HG02938 (cell line): ENCODE measurements around the gene NACAD.
"Not testable (repeated sequence)": the region's sequence is repeated elsewhere in the genome, so short reads cannot be mapped to it uniquely, and the experiment has no call there.

ENCODE experiments used
- ATAC-seq: cut with Tn5 transposase; IDR thresholded peaks from one replicate; pipeline ENCODE4 v1.9.1; 2021; ENCODE audit warnings: mild to moderate bottlenecking, moderate library complexity; ENCODE audit not compliant: unreplicated experiment

Gene NACAD

DNA sequence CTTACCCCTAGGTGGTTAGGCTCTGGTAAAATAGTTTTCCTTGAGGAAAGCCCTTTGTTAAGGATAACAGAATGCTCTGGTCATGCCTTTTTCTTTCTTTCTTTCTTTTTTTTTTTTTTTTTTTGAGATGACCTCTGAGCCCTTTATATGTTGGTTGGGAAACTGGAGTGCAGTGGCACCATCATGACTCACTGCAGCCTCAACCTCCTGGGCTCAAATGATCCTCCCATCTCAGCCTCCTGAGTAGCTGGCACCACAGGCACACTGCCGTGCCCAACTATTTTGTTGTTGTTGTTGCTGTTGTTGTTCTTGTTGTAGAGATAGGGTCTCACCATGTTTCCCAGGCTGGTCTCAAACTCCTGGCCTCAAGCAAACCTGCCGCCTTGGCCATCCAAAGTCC lies 27.4 kb downstream of the NACAD start:
- ATAC-seq, result no peak

GRCh38 chr7:45060295-45060694 lies 28.5 kb downstream of the NACAD start:
- ATAC-seq, result no peak

DNA sequence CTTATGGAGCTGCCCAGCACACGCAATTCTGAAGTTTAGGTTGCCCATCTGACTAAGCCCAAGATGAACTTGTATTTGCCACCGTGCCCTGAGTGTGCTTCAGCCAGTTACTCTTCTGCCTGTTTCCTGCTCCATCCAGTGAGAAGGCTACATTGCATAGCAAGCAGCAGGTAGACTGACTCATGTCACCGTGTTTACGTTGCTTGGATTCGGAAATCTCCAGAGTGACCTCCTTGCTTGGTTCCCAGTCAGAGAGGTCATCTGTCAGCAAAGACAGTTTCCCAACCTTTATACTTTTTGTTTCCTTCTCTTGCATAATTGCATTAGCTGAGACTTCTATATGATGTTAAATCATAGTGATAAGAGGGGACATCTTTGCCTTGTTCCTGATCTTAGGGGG lies 30.9 kb downstream of the NACAD start:
- no peak for ATAC-seq

GRCh38 chr7:45055594-45056219 lies 33.1 kb downstream of the NACAD start:
- no peak for ATAC-seq

DNA sequence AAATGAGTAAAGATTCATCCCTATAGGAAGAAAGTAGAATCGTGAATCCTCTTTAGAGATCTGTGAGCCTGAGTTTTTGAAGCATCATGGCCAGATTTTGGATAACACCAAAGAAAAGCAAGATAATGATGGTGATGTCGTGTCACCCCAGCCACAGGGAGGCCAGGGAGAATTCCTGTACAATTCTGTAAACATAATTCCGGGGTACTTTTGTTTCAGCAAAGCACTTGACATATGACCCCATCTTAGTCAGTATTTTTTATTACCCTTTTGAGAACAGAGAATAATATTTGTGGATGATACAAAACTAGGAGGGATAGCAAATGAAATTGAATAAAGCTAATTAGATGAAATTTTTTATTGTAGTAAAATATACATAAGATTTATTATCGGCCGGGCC lies 33.8 kb downstream of the NACAD start:
- ATAC-seq, result no peak

- ATAC-seq, result no peak
These were observed 34.3 kb downstream of the NACAD start for GRCh38 chr7:45054442-45054841.

- no peak for ATAC-seq
These were observed 34.8 kb downstream of the NACAD start for GRCh38 chr7:45053941-45054340.

DNA sequence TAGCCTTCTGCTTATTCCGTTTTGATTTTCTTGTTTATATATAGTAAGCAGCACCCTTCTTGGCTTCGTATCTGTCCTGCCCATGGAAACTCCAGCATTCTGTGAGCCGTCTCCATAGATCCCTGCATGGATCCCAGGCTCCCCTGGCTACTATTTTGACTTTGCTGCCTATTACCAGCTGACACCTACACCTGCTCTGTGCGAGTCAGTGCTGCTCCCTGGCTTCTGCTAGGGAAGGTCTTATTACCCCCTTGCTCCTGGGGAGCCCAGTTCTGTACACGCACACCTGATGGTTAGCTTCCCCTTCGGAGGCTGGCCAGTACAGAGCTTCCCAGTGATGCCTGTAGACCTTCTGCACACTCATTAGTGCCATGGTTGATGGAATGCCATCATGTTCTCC lies 35.4 kb downstream of the NACAD start:
- ATAC-seq, result no peak

DNA sequence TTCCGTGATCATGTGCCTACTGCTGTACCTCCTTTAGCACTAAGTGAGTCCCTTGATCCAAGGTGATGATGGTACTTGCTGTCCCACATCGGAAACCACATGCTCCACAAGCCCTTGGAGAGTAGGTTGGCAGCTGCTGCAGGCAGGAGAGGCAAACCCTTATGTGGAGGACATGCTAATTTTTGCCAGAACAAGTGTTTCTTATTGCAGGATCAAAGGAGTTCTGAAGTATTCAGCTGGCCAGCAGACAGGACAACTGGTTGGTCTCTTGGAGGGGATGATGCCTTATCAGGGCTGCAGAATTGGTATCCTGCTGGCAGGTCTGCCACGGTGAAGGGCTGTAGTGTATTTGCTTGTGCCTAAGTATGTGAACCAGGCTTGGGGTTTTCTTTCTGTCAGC lies 36.8 kb downstream of the NACAD start:
- no peak for ATAC-seq

DNA sequence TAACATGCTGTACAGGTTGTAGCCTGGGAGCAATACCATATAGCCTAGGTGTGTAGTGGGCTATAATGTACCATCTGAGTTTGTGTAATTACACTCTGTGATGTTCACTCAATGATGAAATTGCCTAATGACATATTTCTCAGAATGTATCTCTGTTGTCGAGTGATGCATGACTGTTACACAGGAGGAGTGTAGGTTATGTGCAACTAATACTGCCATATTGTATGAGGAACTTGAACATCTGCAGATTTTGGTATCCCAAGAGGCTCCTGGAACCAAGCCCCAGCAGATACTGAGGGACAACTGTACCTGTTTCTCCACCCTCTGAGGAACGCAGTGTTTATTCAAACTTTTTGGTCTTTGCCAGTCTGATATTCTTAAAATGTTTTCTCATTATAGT lies 38.6 kb downstream of the NACAD start:
- no peak for ATAC-seq

GRCh38 chr7:45048748-45049147 lies 40.0 kb downstream of the NACAD start:
- ATAC-seq, result no peak

- no peak for ATAC-seq
These were observed 44.4 kb downstream of the NACAD start for GRCh38 chr7:45044338-45044737.

GRCh38 chr7:45039106-45039505 lies 49.7 kb downstream of the NACAD start:
- no peak for ATAC-seq

- ATAC-seq, result no peak
These were observed 50.9 kb downstream of the NACAD start for GRCh38 chr7:45037876-45038275.

GRCh38 chr7:45036796-45037195 lies 52.0 kb downstream of the NACAD start:
- no peak for ATAC-seq

GRCh38 chr7:45036317-45036716 lies 52.5 kb downstream of the NACAD start:
- no peak for ATAC-seq

- ATAC-seq, result no peak
These were observed 52.9 kb downstream of the NACAD start for GRCh38 chr7:45035893-45036292.

DNA sequence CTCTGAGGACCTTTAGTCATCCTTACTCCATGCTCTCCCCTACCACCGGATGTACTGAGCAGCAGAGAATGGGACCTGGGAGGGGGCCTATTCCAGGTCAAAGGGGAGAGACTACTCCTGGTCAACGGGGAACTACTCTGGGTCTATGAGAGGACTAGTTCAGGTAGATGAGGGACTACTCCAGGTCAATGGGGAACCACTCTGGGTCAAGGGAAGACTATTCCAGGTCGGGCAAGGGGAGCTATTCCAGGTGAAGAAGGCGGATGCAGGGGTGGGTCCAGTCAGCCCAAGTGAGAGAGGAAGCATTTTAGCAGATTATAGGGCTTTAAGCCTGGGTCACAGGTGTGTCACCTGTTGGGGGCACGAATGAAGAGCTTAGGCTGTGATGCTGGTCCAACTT lies 53.4 kb downstream of the NACAD start:
- ATAC-seq, result no peak

GRCh38 chr7:45034710-45035109 lies 54.1 kb downstream of the NACAD start:
- not testable (repeated sequence) for ATAC-seq

DNA sequence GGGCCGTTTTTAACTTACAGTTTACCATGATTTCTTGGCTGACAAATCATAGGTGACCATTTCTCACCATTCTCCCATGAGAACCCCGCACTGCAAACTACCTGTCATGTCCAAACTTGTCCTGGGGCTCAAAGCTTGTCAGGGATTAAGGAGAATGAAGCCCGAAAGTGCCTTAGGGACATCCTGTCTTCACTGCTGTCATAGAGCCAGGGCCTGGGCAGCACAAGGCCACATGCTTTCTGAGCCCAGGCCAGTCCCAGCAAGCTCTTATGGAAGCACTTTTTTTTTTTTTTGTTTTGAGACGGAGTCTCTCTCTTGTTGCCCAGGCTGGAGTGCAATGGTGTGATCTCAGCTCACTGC lies 54.9 kb downstream of the NACAD start:
- no peak for ATAC-seq

- no peak for ATAC-seq
These were observed 55.4 kb downstream of the NACAD start for GRCh38 chr7:45033261-45033930.

DNA sequence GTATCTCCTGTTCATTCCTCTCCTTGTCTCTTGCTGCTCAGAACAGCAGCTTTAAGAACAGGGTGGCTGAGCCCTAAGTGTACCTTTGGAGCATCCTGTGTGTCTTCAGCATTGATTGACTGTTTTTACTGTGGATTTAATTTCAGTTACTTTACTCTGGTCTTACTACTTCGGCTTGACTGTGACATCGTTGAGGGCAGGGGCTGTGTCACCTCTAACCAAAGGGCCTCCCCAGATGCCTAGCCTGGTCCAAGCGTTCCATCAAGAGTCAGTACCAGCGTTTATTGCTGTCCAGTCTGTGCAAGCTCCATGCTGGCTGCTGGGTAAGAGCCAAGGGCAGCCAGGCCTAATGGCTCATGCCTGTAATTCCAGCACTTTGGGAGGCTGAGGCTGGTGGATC lies 56.3 kb downstream of the NACAD start:
- no peak for ATAC-seq

- ATAC-seq, result no peak
These were observed 56.9 kb downstream of the NACAD start for GRCh38 chr7:45031829-45032228.
